ENCODE data around the gene WWC1.

DNA sequence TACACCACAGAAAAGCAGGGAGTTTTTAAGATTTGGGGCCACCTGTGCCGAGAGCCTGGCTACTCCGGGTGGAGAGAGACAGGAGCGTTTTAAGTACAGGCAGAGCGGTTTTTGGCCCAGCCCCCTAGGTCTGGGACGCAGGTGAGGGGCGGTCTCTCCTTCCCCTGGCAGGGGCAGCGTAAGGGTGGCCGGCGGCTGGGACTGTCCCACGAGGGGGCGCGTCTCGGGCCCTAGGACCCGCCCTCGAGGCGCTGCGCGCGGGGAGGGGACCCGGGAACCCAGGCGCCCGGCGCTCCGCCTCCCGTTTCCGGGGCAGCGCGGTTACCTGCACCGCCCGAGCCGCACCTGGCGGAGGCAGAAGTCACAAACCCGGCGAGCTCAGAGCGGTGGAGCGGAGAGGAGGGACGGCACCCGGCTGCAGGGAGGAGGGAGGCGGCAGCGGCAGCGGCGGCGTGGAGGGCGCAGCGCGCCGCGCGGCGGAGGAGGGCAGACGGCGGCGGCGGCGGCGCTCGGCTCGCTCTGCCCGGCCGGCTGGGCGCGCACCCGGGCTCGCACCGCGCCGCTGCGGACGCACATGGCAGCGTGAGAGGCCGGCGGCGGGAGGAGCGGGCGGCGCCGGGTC, at the start of gene WWC1:
- TF ChIP-seq, protein P1, sequence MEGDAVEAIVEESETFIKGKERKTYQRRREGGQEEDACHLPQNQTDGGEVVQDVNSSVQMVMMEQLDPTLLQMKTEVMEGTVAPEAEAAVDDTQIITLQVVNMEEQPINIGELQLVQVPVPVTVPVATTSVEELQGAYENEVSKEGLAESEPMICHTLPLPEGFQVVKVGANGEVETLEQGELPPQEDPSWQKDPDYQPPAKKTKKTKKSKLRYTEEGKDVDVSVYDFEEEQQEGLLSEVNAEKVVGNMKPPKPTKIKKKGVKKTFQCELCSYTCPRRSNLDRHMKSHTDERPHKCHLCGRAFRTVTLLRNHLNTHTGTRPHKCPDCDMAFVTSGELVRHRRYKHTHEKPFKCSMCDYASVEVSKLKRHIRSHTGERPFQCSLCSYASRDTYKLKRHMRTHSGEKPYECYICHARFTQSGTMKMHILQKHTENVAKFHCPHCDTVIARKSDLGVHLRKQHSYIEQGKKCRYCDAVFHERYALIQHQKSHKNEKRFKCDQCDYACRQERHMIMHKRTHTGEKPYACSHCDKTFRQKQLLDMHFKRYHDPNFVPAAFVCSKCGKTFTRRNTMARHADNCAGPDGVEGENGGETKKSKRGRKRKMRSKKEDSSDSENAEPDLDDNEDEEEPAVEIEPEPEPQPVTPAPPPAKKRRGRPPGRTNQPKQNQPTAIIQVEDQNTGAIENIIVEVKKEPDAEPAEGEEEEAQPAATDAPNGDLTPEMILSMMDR (IDR thresholded peaks at IDR 0.05): no peak
- no peak for TF ChIP-seq POLR2A (IDR thresholded peaks at IDR 0.05)

Measured in adrenal gland (tissue), 5 donors.